Gastrocnemius medialis (tissue), 4 donors: ENCODE data around the gene GPR37. TPM values are rescaled to one million over a fixed set of nuclear protein-coding genes. Genes with fewer than 3 reads are reported as not detected.

Experiments
- ATAC-seq, 2 donors: fragments of 150-250 bp; one replicate each; pipeline ENCODE4 v1.9.1; 2016
- DNase-seq, 2 donors: peaks; one replicate each; pipeline ENCODE4 v3.0.0-alpha.2; 2019
- H3K27ac ChIP-seq, 4 donors: fragments of 200-600 bp; sonication (generic); 1 replicate in 1 of 4; 2 replicates in 3 of 4; pipeline ENCODE4 v1.5.1; 2016 to 2018; ENCODE audit warnings: mild to moderate bottlenecking in 2 of 4, moderate library complexity in 1 of 4
- H3K27me3 ChIP-seq, 3 donors: fragments of 200-600 bp; sonication (generic) in 2 of 3; 1 replicate in 1 of 3; 2 replicates in 2 of 3; pipeline versions ENCODE4 v1.5.1 to v1.6.0; 2016 to 2019; ENCODE audit warnings: mild to moderate bottlenecking in 1 of 3, moderate library complexity in 1 of 3
- H3K36me3 ChIP-seq, 2 donors: fragments of 200-600 bp; sonication (generic) in 1 of 2; one replicate each; pipeline ENCODE4 v1.5.1; 2017 to 2018
- H3K4me1 ChIP-seq, 2 donors: fragments of 200-600 bp; sonication (generic) in 1 of 2; one replicate each; pipeline ENCODE4 v1.5.1; 2016 to 2017; ENCODE audit warnings: mild to moderate bottlenecking in 2 of 2
- H3K4me3 ChIP-seq, 4 donors: fragments of 200-600 bp; sonication (generic) in 3 of 4; 1 replicate in 1 of 4; 2 replicates in 3 of 4; pipeline ENCODE4 v1.5.1; 2016 to 2019; ENCODE audit warnings: mild to moderate bottlenecking in 2 of 4
- H3K9me3 ChIP-seq, 3 donors: fragments of 200-600 bp; sonication (generic) in 2 of 3; 1 replicate in 1 of 3; 2 replicates in 2 of 3; pipeline ENCODE4 v1.5.1; 2016 to 2019
- CTCF ChIP-seq, 5 experiments: fragments of 450-650 bp in 3 of 5; fragments of 200-600 bp in 2 of 5; sonication (generic) in 2 of 5; IDR thresholded peaks in 4 of 5; conservative IDR thresholded peaks in 1 of 5; 1 replicate in 4 of 5; 2 replicates in 1 of 5; pipeline ENCODE4 v1.5.1; 2016 to 2019; ENCODE audit warnings: antibody characterized with exemption in 5 of 5, mild to moderate bottlenecking in 3 of 5, moderate library complexity in 3 of 5
- POLR2A ChIP-seq, 2 donors: fragments of 450-650 bp; IDR thresholded peaks; one replicate each; pipeline ENCODE4 v1.6.1; 2017; ENCODE audit warnings: antibody characterized with exemption in 2 of 2, mild to moderate bottlenecking in 2 of 2, moderate library complexity in 2 of 2
- in situ Hi-C, 4 donors: fragments of 200-750 bp; cut with MboI; loops; one replicate each; pipeline versions ENCODE4 v1.15.0 to v1.8.0; 2017; ENCODE audit warnings: low sequenced_read_pairs in 4 of 4
- intact Hi-C: fragments of 100-400 bp; cut with DNase I; formaldehyde crosslinking; loops from one replicate; pipeline ENCODE4 v1.15.1; 2023; ENCODE audit warnings: low total_unique reads
- total RNA-seq, 4 donors: library from RNA; depleted of rRNA; stranded (reverse); fragments of >200 nt; gene quantifications; one replicate each; pipeline versions ENCODE4 v1.1.0 to v1.2.3, GENCODE V29; 2016

The GPR37 gene
- total RNA-seq, 4 donors from 2014 or later = 0.29 to 1.6 (median 0.71) TPM

GRCh38 chr7:124713086-124713485 lies 52.5 kb downstream of the GPR37 start:
- Histone ChIP-seq H3K4me3 (no peak overlapping the region), H3K4me1 (no peaks in the 10 kb centered on the region), H3K36me3 (no peaks in the 10 kb centered on the region), H3K9me3 (no peaks in the 10 kb centered on the region), H3K27me3 (no peaks in the 10 kb centered on the region), H3K27ac (no peak overlapping the region)
- in situ Hi-C loops (no loop called here), intact Hi-C loops (no loop called here)
- ATAC-seq = no peak
- no peak for DNase-seq
- TF ChIP-seq CTCF (IDR thresholded peaks at IDR 0.05 in 4 of 5, conservative IDR thresholded peaks at IDR 0.05 in 1 of 5) (no peak), POLR2A (IDR thresholded peaks at IDR 0.05) (no peak)

- intact Hi-C loops = no loop called here
- Histone ChIP-seq H3K9me3 (no peaks in the 10 kb centered on the region), H3K4me3 (no peak overlapping the region), H3K4me1 (no peaks in the 10 kb centered on the region), H3K36me3 (no peaks in the 10 kb centered on the region), H3K27ac (no peak overlapping the region), H3K27me3 (no peaks in the 10 kb centered on the region)
- ATAC-seq (no peak), DNase-seq (no peak)
- TF ChIP-seq CTCF (IDR thresholded peaks at IDR 0.05 in 4 of 5, conservative IDR thresholded peaks at IDR 0.05 in 1 of 5) (no peak), POLR2A (IDR thresholded peaks at IDR 0.05) (no peak)
- in situ Hi-C loops = no loop called here
These were observed 53.6 kb downstream of the GPR37 start for GRCh38 chr7:124712017-124712416.

GRCh38 chr7:124702385-124702784 lies 63.2 kb downstream of the GPR37 start:
- intact Hi-C loops (no loop called here), in situ Hi-C loops (no loop called here)
- DNase-seq (no peak), ATAC-seq (peak; percentile 39 to 44)
- Histone ChIP-seq H3K27ac (peak overlapping the region in 2 of 4 donors; percentile 32 to 75), H3K36me3 (no peaks in the 10 kb centered on the region), H3K4me1 (peaks cover 0 to 26% of the 10 kb centered on the region in 2 donors), H3K27me3 (no peaks in the 10 kb centered on the region), H3K9me3 (no peaks in the 10 kb centered on the region), H3K4me3 (no peak overlapping the region)
- no peak for TF ChIP-seq POLR2A (IDR thresholded peaks at IDR 0.05)
- TF ChIP-seq CTCF (IDR thresholded peaks at IDR 0.05 in 4 of 5, conservative IDR thresholded peaks at IDR 0.05 in 1 of 5) = no peak

- TF ChIP-seq CTCF (IDR thresholded peaks at IDR 0.05 in 4 of 5, conservative IDR thresholded peaks at IDR 0.05 in 1 of 5) = no peak
- no peak for TF ChIP-seq POLR2A (IDR thresholded peaks at IDR 0.05)
- in situ Hi-C loops = no loop called here
- H3K9me3 ChIP-seq = no peaks in the 10 kb centered on the region
- ATAC-seq = peak; percentile 75 to 93
- peak in 1 of 2 donors; percentile 37 for DNase-seq
- intact Hi-C loops = no loop called here
- peaks cover 0 to 26% of the 10 kb centered on the region in 2 donors for H3K4me1 ChIP-seq
- H3K27me3 ChIP-seq = no peaks in the 10 kb centered on the region
- peak overlapping the region in 3 of 4 donors; percentile 19 to 75 (median 30) for H3K27ac ChIP-seq
- H3K4me3 ChIP-seq = no peak overlapping the region
- no peaks in the 10 kb centered on the region for H3K36me3 ChIP-seq
These were observed 63.6 kb downstream of the GPR37 start for GRCh38 chr7:124701955-124702354.

GRCh38 chr7:124700655-124701054 lies 64.9 kb downstream of the GPR37 start:
- intact Hi-C loops (no loop called here), in situ Hi-C loops (no loop called here)
- peaks cover 0 to 26% of the 10 kb centered on the region in 2 donors for H3K4me1 ChIP-seq
- no peak for DNase-seq
- no peaks in the 10 kb centered on the region for H3K9me3 ChIP-seq
- H3K4me3 ChIP-seq = no peak overlapping the region
- peak in 1 of 2 donors; percentile 30 for ATAC-seq
- peak overlapping the region in 1 of 4 donors; percentile 75 for H3K27ac ChIP-seq
- TF ChIP-seq POLR2A (IDR thresholded peaks at IDR 0.05) (no peak), CTCF (IDR thresholded peaks at IDR 0.05 in 4 of 5, conservative IDR thresholded peaks at IDR 0.05 in 1 of 5) (no peak)
- no peaks in the 10 kb centered on the region for H3K36me3 ChIP-seq
- no peaks in the 10 kb centered on the region for H3K27me3 ChIP-seq
